OCI-LY3 (cell line): ENCODE measurements around the gene CCDC121.

Experiments
- H2AFZ ChIP-seq: fragments of 200-600, 300-600 bp; shearing (Covaris generic); 2 replicates; pipeline ENCODE4 v1.6.0; 2014; ENCODE audit warnings: antibody characterized with exemption, low read depth, low read length
- H3K27ac ChIP-seq: fragments of 200-600, 300-600 bp; sonication (generic); 2 replicates; pipeline ENCODE4 v1.5.1; 2014; ENCODE audit warnings: mild to moderate bottlenecking, low read length, moderate library complexity, mixed read lengths
- H3K27me3 ChIP-seq: fragments of 200-600, 300-600 bp; sonication (generic); 2 replicates; pipeline ENCODE4 v1.6.1; 2014; ENCODE audit warnings: low read depth, low read length, mixed read lengths
- H3K36me3 ChIP-seq: fragments of 200-600, 300-600 bp; sonication (generic); replicated peaks from 2 replicates; pipeline ENCODE3; 2014; ENCODE audit warnings: low read depth, low read length, mixed read lengths
- H3K4me1 ChIP-seq: fragments of 300-600, 200-600 bp; sonication (generic); 2 replicates; pipeline ENCODE4 v1.6.1; 2014; ENCODE audit warnings: low read length, mixed read lengths
- H3K4me2 ChIP-seq: fragments of 200-600, 300-600 bp; sonication (generic); 2 replicates; pipeline ENCODE4 v1.6.1; 2014; ENCODE audit warnings: low read length, mixed read lengths
- H3K4me3 ChIP-seq: fragments of 300-600, 200-600 bp; sonication (generic); 2 replicates; pipeline ENCODE4 v1.5.1; 2014; ENCODE audit warnings: antibody characterized with exemption, mild to moderate bottlenecking, low read length, moderate library complexity
- H3K79me2 ChIP-seq: fragments of 300-600, 200-600 bp; shearing (Covaris generic); 2 replicates; pipeline ENCODE4 v1.6.1; 2014; ENCODE audit warnings: mild to moderate bottlenecking, low read length, mixed read lengths
- H3K9ac ChIP-seq: fragments of 300-600, 200-600 bp; shearing (Covaris generic); 2 replicates; pipeline ENCODE4 v1.6.0; 2014; ENCODE audit warnings: mild to moderate bottlenecking, low read length, moderate library complexity
- H3K9me3 ChIP-seq: fragments of 200-600, 300-600 bp; shearing (Covaris generic); 2 replicates; pipeline ENCODE4 v1.6.1; 2014; ENCODE audit warnings: low read length, mixed read lengths; ENCODE audit not compliant: insufficient read depth
- H4K20me1 ChIP-seq: fragments of 200-600, 300-600 bp; sonication (generic); 2 replicates; pipeline ENCODE4 v1.6.1; 2016; ENCODE audit warnings: low read length, mixed read lengths; ENCODE audit not compliant: insufficient read depth
- EZH2phosphoT487 ChIP-seq: fragments of 200-600 bp; shearing (Covaris generic); IDR thresholded peaks from 2 replicates; pipeline ENCODE4 v1.6.1; 2018; ENCODE audit warnings: antibody characterized with exemption, mixed run types, low read depth
- TF ChIP-seq, protein P1 (sequence below): fragments of 200-600, 300-600 bp; sonication (generic); IDR thresholded peaks from 2 replicates; pipeline ENCODE4 v1.5.1; 2014; ENCODE audit warnings: antibody characterized with exemption, low read length, low read depth

The CCDC121 gene

DNA sequence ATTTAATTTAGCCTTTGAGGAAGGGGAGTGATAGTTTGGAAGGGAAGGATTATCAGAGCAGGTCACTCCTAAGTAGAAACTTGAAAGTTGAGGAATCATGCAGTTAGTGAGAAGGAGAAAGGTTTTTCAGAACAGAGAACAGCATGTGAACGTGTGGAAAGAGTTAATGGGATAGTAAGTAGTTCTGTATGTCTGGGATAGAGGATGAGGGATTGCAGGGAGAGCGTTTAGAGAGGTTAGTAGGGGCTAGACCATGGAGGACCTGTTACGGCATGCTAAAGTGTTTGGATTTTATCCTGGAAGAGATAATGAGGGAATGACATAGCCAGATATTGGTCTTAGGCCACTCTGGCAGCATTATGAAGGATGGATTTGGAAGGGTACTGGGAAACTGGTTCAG lies 44.2 kb downstream of the CCDC121 start:
- no peak for TF ChIP-seq EZH2phosphoT487
- TF ChIP-seq, protein P1, sequence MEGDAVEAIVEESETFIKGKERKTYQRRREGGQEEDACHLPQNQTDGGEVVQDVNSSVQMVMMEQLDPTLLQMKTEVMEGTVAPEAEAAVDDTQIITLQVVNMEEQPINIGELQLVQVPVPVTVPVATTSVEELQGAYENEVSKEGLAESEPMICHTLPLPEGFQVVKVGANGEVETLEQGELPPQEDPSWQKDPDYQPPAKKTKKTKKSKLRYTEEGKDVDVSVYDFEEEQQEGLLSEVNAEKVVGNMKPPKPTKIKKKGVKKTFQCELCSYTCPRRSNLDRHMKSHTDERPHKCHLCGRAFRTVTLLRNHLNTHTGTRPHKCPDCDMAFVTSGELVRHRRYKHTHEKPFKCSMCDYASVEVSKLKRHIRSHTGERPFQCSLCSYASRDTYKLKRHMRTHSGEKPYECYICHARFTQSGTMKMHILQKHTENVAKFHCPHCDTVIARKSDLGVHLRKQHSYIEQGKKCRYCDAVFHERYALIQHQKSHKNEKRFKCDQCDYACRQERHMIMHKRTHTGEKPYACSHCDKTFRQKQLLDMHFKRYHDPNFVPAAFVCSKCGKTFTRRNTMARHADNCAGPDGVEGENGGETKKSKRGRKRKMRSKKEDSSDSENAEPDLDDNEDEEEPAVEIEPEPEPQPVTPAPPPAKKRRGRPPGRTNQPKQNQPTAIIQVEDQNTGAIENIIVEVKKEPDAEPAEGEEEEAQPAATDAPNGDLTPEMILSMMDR: no peak
- Histone ChIP-seq H3K4me1 (peaks cover 18% of the 10 kb centered on the region), H3K4me2 (peak overlapping the region; percentile 95), H3K36me3 (peaks cover 18% of the 10 kb centered on the region), H3K27me3 (no peaks in the 10 kb centered on the region), H3K9ac (no peak overlapping the region), H3K4me3 (peak overlapping the region; percentile 86; the same call in 1 of the 2 replicates), H3K27ac (no peak overlapping the region), H3K79me2 (peaks cover 67% of the 10 kb centered on the region), H4K20me1 (peaks cover 18% of the 10 kb centered on the region), H3K9me3 (peaks cover 3% of the 10 kb centered on the region; the same call in 1 of the 2 replicates), H2AFZ (no peak overlapping the region)

DNA sequence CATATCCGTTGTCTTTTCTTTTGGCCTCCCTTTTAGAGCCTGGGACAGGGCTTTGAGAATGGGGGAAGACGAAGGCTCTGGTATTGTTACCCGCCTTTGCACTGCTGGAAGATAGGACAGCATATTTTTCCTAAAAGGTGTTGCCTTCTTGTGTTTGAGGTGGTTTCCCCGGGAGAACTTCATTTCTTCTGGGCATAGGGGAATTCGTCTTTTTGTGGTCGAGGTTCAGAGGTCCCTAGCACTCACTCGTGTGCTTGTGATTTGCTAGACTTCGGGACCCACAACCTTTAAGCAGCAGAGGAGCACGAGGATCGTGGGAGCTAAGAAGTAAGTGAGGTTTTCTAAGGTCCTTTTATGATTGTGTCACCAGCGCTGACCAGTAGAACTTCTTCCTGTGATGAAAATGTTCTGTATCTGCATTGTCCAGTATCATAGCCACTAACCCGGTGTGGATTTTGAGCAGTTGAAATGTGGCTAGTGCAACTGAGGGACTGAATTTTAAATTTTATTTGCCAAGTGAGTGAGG lies 45.4 kb downstream of the CCDC121 start:
- Histone ChIP-seq H3K27me3 (no peaks in the 10 kb centered on the region), H3K9me3 (no peaks in the 10 kb centered on the region), H3K4me2 (peak overlapping the region; percentile 95), H3K9ac (peak overlapping the region; percentile 79), H3K79me2 (peaks cover 56% of the 10 kb centered on the region), H3K4me1 (peaks cover 18% of the 10 kb centered on the region), H3K4me3 (peak overlapping the region; percentile 86), H2AFZ (peak overlapping the region; percentile 52; the same call in 1 of the 2 replicates), H3K27ac (peak overlapping the region; percentile 36), H4K20me1 (peaks cover 18% of the 10 kb centered on the region), H3K36me3 (peaks cover 11% of the 10 kb centered on the region)
- TF ChIP-seq, protein P1: no peak
- TF ChIP-seq EZH2phosphoT487: no peak

DNA sequence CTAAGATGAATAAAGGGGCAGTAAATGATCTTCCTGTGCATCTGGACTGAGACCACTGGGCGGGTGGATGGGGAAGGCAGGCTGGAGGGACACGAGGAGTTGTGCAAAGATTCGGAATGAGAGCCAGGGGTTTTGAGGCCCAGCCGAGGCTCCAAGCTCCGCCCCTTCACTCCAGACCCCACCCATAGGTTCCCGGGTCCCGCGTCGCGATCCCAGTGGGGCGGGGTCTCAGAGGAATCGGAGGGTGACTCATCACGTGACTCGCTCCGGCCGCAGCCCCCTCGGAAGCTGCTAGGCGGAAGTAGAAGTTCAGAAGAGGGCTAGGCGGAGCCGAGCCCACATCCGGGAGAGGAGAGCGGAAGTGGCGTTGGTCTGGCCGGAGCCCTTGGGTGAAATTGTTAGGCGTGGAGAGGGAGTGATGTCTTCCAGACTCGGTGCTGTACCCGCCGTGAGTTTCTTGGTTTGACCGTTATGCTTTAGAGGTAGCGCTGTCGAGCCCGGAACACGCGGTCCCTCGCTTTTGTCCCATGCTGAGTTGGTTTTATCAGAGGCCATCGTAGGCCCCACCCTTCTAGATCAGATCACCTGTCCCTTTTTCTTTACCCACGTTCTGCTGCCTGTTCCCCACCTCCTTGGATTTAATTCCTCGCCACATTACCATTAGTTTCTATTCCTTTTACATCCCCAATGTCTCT lies 46.0 kb downstream of the CCDC121 start, which contains the start of gene ZNF512:
TSS of gene ZNF512 (plus strand) at position 348 of the 695 bp plus-strand sequence. CDS start at position 419, 71 bp downstream.
- H3K79me2 ChIP-seq: peaks cover 50% of the 10 kb centered on the region

More for the DNA sequence above, 46.0 kb downstream of the CCDC121 start, which contains the start of gene ZNF512:
- no peaks in the 10 kb centered on the region for H3K27me3 ChIP-seq
- H2AFZ ChIP-seq: peak within 1 kb of the TSS; percentile 95
- peaks cover 18% of the 10 kb centered on the region for H4K20me1 ChIP-seq
- no peaks in the 10 kb centered on the region for H3K9me3 ChIP-seq
- H3K9ac ChIP-seq: peak within 1 kb of the TSS; percentile 79
- TF ChIP-seq EZH2phosphoT487: no peak
- TF ChIP-seq, protein P1: no peak
- H3K4me2 ChIP-seq: peak within 1 kb of the TSS; percentile 95
- H3K4me1 ChIP-seq: peaks cover 18% of the 10 kb centered on the region
- peak within 1 kb of the TSS; percentile 86 for H3K4me3 ChIP-seq
- H3K36me3 ChIP-seq: peaks cover 9% of the 10 kb centered on the region
- H3K27ac ChIP-seq: peak within 1 kb of the TSS; percentile 42
